Astrocyte of the cerebellum (primary cell): ENCODE data around the gene DNAH8.

ENCODE experiments used
- DNase-seq: peaks from one replicate; pipeline ENCODE4 v3.0.0-alpha.2; 2011; ENCODE audit warnings: low read depth
- H3K4me3 ChIP-seq: 2 replicates; pipeline ENCODE4 v1.5.1; 2011; ENCODE audit warnings: mild to moderate bottlenecking, low read depth, low read length, moderate library complexity
- in situ Hi-C: cut with HindIII; loops from 2 replicates; pipeline ENCODE4 v1.10.0; 2017; ENCODE audit warnings: low sequenced_read_pairs
- TF ChIP-seq, protein P1 (sequence below): IDR thresholded peaks from 2 replicates; pipeline ENCODE4 v1.5.1; 2012; ENCODE audit warnings: low read length, low read depth, moderate library complexity, mild to moderate bottlenecking; ENCODE audit errors: missing control alignments

DNAH8 gene

DNA sequence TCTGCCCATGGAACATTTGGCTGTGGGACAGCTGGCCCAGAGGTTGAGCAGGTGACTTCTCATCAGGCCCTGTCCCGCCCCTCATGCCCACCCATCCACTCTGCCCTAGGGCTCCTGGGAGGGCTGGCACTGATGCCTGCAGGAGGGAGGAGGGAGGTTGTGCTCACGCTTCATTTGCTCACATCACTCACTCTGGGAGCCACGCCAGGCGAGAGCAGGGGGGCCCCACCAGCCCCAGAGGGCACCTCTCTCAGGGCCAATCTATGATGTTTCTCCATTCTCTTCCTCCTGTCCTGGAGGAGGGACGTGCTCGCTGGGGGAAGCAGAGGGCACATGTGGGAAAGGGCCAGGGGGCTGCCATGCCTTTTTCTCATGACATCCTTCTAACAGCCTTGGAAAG lies 322.6 kb downstream of the DNAH8 start:
- no peak for DNase-seq
- TF ChIP-seq, protein P1, sequence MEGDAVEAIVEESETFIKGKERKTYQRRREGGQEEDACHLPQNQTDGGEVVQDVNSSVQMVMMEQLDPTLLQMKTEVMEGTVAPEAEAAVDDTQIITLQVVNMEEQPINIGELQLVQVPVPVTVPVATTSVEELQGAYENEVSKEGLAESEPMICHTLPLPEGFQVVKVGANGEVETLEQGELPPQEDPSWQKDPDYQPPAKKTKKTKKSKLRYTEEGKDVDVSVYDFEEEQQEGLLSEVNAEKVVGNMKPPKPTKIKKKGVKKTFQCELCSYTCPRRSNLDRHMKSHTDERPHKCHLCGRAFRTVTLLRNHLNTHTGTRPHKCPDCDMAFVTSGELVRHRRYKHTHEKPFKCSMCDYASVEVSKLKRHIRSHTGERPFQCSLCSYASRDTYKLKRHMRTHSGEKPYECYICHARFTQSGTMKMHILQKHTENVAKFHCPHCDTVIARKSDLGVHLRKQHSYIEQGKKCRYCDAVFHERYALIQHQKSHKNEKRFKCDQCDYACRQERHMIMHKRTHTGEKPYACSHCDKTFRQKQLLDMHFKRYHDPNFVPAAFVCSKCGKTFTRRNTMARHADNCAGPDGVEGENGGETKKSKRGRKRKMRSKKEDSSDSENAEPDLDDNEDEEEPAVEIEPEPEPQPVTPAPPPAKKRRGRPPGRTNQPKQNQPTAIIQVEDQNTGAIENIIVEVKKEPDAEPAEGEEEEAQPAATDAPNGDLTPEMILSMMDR, result no peak
- no peak overlapping the region for H3K4me3 ChIP-seq
- in situ Hi-C loops, result no loop called here

- TF ChIP-seq, protein P1, result no peak
- DNase-seq, result no peak
- no peak overlapping the region for H3K4me3 ChIP-seq
- in situ Hi-C loops, result no loop called here
These were observed 325.1 kb downstream of the DNAH8 start for GRCh38 chr6:39040080-39040673.

DNA sequence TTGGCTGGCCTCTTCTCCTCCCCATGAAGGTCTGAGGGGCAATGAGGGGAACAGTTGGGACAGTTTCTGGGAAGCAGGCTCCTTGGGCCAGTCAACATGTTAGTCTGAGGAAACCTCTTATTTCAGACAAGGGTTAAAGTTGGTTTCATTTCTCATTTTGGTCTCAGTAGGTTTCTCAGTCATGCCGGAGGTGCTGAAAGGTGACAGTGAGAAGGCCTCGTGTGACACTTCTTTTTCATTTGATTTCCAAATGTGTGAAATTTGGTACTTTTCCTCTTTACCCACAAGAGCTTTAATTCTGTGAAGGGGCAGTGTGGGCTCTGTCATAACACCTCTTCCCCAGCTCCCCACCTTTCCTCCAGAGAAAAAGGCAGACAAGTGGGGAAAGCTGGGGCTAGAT lies 326.0 kb downstream of the DNAH8 start:
- TF ChIP-seq, protein P1, result no peak
- in situ Hi-C loops, result no loop called here
- no peak overlapping the region for H3K4me3 ChIP-seq
- DNase-seq, result no peak

DNA sequence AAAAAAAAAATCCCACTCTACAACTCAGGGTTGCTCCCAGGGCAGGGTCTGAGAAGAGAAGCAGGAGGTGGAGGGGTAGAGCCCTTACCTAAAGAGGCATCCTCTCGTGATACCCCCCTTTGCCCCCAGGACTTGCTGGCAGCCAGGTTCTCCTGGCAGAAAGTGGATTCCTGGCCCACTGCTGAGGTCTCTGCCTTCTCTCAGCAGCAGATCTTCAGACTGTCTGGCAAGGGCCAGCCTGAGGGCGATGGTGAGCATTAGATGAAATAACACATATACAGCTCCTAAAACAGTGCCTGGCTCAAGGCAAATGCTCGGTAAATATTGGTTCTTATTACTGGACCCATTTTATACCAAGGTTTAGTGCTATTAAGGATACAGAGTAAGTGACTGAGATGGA lies 328.7 kb downstream of the DNAH8 start:
- TF ChIP-seq, protein P1, result no peak
- in situ Hi-C loops, result no loop called here
- no peak overlapping the region for H3K4me3 ChIP-seq
- DNase-seq, result no peak

DNA sequence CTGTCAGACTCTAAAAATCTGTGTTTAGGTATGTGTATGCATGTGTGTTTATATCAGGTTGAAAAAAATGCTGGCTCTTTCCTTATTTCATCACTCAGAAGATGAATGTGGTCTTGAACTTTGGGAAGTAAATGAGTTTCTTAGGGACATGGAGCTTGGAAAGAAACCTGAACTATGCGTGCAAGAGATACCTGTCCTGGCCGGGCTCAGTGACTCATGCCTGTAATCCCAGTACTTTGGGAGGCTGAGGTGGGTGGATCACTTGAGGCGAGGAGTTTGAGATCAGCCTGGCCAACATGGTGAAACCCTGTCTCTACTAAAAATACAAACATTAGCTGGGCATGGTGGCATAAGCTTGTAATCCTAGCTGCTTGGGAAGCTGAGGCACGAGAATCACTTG lies 329.1 kb downstream of the DNAH8 start:
- no peak for DNase-seq
- TF ChIP-seq, protein P1, result no peak

DNA sequence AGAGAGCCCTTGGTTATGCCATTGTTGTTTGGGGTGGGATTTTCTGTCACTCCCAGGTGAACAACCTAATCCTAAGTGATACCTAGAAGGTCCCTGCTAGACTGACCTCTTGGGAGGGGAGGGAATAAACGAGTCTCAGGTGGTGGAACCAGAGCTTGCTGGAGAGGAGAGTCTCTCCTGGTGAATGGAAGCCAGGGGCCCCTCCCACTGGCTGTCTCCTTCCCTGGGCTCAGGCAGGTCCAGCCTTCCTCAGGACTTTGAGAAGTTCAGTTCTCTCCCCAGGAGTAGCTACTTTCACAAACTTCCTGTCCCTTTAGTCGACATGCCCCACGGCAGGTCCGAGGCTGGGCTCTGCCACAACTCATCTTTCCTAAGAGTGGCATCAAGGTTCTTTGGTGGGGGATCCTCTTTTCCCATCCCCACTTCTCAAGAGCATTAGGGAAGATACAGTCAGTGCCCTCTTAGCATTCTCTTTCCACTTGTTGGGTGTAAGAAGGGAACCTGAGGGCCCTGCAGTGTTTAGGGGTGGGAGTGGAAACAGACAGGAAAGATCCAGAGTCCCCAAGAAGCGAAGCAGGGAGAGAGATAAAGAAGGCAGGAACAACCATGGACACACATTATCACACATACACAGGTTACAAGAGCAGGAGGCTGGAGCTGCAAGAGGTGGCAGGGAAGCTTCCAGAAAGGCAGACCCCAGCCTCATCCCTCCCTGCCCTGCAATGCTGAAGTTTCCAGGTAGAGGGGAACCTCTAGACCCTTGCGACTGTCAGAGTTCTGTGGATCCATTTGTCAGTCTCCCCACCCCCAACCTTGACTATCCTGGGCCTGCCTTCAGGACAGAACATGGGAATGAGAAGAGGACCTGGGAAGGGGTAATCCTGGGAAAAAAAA lies 332.6 kb downstream of the DNAH8 start:
- TF ChIP-seq, protein P1, result no peak
- in situ Hi-C loops, result no loop called here
- no peak overlapping the region for H3K4me3 ChIP-seq
- DNase-seq, result no peak

More for the DNA sequence above, 329.1 kb downstream of the DNAH8 start:
- H3K4me3 ChIP-seq, result no peak overlapping the region
- in situ Hi-C loops, result no loop called here
